ENCODE results near the gene MAGI1. TPM values are rescaled to one million over a fixed set of nuclear protein-coding genes. Genes with fewer than 3 reads are reported as not detected.
"Not testable (repeated sequence)": the region's sequence is repeated elsewhere in the genome, so short reads cannot be mapped to it uniquely, and the experiment has no call there.

Gene MAGI1
- total and polyA plus RNA-seq, 12 donors = 5.7 to 58.2 (median 37.7) TPM

DNA sequence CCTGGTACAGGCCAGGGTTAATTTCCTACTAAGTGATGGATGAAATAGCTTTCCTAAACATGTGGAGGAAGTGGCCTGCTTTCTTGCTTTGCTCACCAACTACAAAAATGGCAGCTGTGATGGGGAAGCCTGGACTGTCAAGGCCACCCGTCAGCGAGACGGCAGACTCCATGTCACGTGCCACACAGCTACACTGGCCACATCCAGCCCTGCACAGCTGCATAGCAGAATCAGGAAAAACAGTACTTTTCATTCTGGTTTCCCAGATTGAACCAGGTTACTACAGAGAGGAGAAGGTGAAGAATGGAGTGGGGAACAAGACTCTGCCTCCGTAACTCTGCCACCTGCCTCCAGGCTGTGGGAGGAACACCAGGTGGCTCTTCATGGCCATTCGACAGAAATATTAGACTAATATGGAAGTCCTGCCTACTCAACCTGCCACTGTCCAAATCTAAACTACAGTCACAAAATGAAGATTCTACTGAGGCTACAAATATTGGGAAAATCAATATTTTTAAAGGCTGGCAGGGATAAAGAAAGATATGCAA is 174.3 kb downstream of the MAGI1 start:
- WGBS, 2 donors = 83 to 87% methylated on average over 6 of the region's 6 CpGs
- DNase-seq (no peak), ATAC-seq (no peak)
- H3K9me3 ChIP-seq = no peaks in the 10 kb centered on the region
- no peak overlapping the region for H3K4me3 ChIP-seq
- no peaks in the 10 kb centered on the region for H3K36me3 ChIP-seq
- peaks cover 0 to 3% (median 0%) of the 10 kb centered on the region in 9 donors for H3K4me1 ChIP-seq
- no peak overlapping the region for H3K27ac ChIP-seq
- H3K27me3 ChIP-seq = no peaks in the 10 kb centered on the region
- intact Hi-C loops (cut with DNase I) = no loop called here
- no peak for TF ChIP-seq CTCF (IDR thresholded peaks at IDR 0.05)

GRCh38 chr3:65861718-65862117 is 177.0 kb downstream of the MAGI1 start:
- DNase-seq = no peak
- Histone ChIP-seq H3K4me1 (peaks cover 0 to 12% (median 9%) of the 10 kb centered on the region in 9 donors), H3K36me3 (no peaks in the 10 kb centered on the region), H3K9me3 (peaks cover 0 to 9% (median 0%) of the 10 kb centered on the region in 11 donors), H3K27me3 (no peaks in the 10 kb centered on the region), H3K4me3 (no peak overlapping the region), H3K27ac (no peak overlapping the region)
- 84 to 86% methylated on average over 5 of the region's 5 CpGs for WGBS, 2 donors
- no peak for ATAC-seq
- TF ChIP-seq CTCF (IDR thresholded peaks at IDR 0.05) = no peak
- intact Hi-C loops (cut with DNase I) = no loop called here

DNA sequence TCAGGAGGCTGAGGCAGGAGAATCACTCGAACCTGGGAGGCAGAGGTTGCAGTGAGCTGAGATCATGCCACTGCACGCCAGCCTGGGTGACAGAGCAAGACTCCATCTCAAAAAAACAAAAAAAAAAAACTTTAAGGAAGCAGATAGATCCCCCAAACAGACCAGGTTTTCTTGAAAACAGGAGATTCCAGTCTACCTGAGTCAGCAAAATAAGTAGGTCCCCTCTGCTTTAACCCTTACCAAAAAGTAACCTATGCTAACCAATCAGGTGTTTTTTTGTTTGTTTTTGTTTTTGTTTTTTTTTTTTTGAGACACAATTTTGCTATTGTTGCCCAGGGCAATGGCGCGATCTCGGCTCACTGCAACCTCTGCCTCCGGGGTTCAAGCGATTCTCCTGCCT is 179.1 kb downstream of the MAGI1 start:
- H3K36me3 ChIP-seq = not testable (repeated sequence)
- 97 to 100% methylated on average over 7 of the region's 7 CpGs for WGBS, 2 donors

GRCh38 chr3:65858749-65859148 is 180.0 kb downstream of the MAGI1 start:
- H3K36me3 ChIP-seq = no peaks in the 10 kb centered on the region
- ATAC-seq = no peak
- H3K9me3 ChIP-seq = peaks cover 0 to 9% (median 0%) of the 10 kb centered on the region in 11 donors
- intact Hi-C loops (cut with DNase I) = no loop called here
- no peaks in the 10 kb centered on the region for H3K27me3 ChIP-seq
- H3K4me3 ChIP-seq = no peak overlapping the region
- 96 to 97% methylated on average over 6 of the region's 6 CpGs for WGBS, 2 donors
- TF ChIP-seq CTCF (IDR thresholded peaks at IDR 0.05) = no peak
- H3K4me1 ChIP-seq = peaks cover 0 to 31% (median 20%) of the 10 kb centered on the region in 9 donors
- H3K27ac ChIP-seq = no peak overlapping the region
- DNase-seq = no peak

More for the DNA sequence above, 179.1 kb downstream of the MAGI1 start:
- peaks cover 0 to 29% (median 19%) of the 10 kb centered on the region in 9 donors for H3K4me1 ChIP-seq
- not testable (repeated sequence) for DNase-seq, H3K9me3 ChIP-seq, H3K27me3 ChIP-seq, ATAC-seq, H3K4me3 ChIP-seq, H3K27ac ChIP-seq
- intact Hi-C loops (cut with DNase I) = loop anchor here in 1 of 10 donors (1.0 kb wide), 1 partner anchor 13 kb away; no protein-coding TSS in a partner anchor

- 43 to 64% methylated on average over 3 of the region's 3 CpGs for WGBS, 2 donors
- ATAC-seq = no peak
Measured at GRCh38 chr3:65857327-65857726, 181.4 kb downstream of the MAGI1 start.

More at GRCh38 chr3:65857327-65857726, 181.4 kb downstream of the MAGI1 start:
- no peak for DNase-seq
- Histone ChIP-seq H3K4me1 (peaks cover 0 to 31% (median 20%) of the 10 kb centered on the region in 9 donors), H3K9me3 (peaks cover 0 to 9% (median 0%) of the 10 kb centered on the region in 11 donors), H3K36me3 (no peaks in the 10 kb centered on the region), H3K4me3 (no peak overlapping the region), H3K27me3 (no peaks in the 10 kb centered on the region), H3K27ac (no peak overlapping the region)
- intact Hi-C loops (cut with DNase I) = no loop called here
- TF ChIP-seq CTCF (IDR thresholded peaks at IDR 0.05) = no peak
